H1 (cell line): ENCODE measurements around the gene HOXA6. TPM values are rescaled to one million over a fixed set of nuclear protein-coding genes. Genes with fewer than 3 reads are reported as not detected.

Experiments used
- BCL11A ChIP-seq, 2 experiments: IDR thresholded peaks; one replicate each; pipeline ENCODE4 v1.6.1; 2011; ENCODE audit warnings: low read depth in 2 of 2, low read length in 2 of 2, mild to moderate bottlenecking in 2 of 2
- CTBP2 ChIP-seq: IDR thresholded peaks from 2 replicates; pipeline ENCODE4 v1.7.0; 2011; ENCODE audit warnings: borderline replicate concordance, mild to moderate bottlenecking, moderate library complexity, mixed read lengths, low read length; ENCODE audit not compliant: insufficient read depth, insufficient read length
- EZH2 ChIP-seq: fragments of 200-600 bp; sonication (generic); IDR thresholded peaks from 2 replicates; pipeline ENCODE4 v1.7.1; 2012; ENCODE audit warnings: low read depth, mild to moderate bottlenecking, moderate library complexity, low read length, inconsistent platforms; ENCODE audit not compliant: severe bottlenecking
- SP1 ChIP-seq: IDR thresholded peaks from 2 replicates; pipeline ENCODE4 v1.6.1; 2011; ENCODE audit warnings: low read depth, low read length
- polyA plus RNA-seq, 7 experiments: library from polyadenylated mRNA; depleted of rRNA in 3 of 7; stranded (reverse) in 5 of 7; unstranded in 2 of 7; fragments of >200 nt in 5 of 7; fragments of 200-250 nt in 2 of 7; gene quantifications; 1 replicate in 5 of 7; 2 replicates in 1 of 7; 4 replicates in 1 of 7; pipeline versions ENCODE4 v1.2.1 to v1.2.3, GENCODE V29; 2011 to 2013; ENCODE audit warnings: missing spikeins in 2 of 7, mixed read lengths in 2 of 7
- total RNA-seq: library from RNA; stranded (reverse); fragmentation: NEBNext Ultra II Directional; extraction: Animal tissue kit (Norgen Biotek cat#: 25700); gene quantifications from 2 replicates; pipeline ENCODE4 v1.2.1, GENCODE V29; 2021

Gene HOXA6
- total and polyA plus RNA-seq, 2 of the 8 experiments (the other 6 are each of a cell fraction or from before 2014, with no cell fraction given) = not detected

DNA sequence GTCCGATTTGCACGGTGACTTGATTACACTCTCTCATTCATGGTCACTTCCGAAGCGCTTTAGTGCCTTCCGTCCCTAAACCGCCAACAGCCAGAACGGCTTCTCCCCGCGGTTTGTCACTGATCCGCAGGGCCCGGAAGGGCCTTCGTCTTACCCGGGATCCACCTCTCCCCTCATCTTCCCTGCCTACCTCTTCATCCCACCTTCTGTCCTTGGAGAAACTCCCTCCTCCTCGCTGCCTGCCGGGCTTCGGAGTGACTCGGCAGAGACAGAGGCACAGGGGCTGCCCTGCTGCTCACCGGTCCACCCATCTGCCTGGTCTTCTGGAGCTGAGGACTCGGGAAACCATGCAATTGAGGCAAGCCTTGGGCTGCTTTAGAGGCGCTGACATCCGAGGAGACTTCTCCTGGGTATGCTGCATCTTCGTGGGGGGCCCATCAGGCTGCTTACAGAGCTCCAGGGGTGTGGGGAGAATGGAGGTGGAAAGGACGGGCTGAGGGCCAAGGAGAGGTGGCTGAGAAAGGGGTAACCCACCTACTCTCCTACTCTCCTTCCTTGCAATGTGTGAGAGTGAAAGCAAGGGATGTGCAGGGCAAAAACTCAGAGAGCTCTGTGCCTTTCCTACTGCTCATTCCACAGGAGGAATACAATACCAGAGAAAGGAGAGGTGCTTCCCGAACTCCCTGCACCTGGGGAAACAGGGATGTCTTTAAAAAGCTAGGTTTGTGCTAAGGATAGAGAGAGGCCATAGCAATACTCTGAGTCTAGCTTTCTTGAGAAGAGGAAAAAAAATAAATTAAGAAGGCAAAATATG is 38.5 kb upstream of the HOXA6 start (continued):
- TF ChIP-seq CTBP2 (peak; percentile 47), BCL11A (IDR thresholded peaks at IDR 0.05; ENCODE audit: low read depth in 2 of 2, low read length in 2 of 2) (no peak), SP1 (peak; percentile 17; the same call in 1 of the 2 replicates), EZH2 (peak; percentile 86)
